PFSK-1 (cell line): Measurements from ENCODE around the gene LRMDA.

Source experiments
- POLR2AphosphoS5 ChIP-seq: IDR thresholded peaks from 2 replicates; pipeline ENCODE4 v1.6.1; 2012; ENCODE audit warnings: low read depth, mild to moderate bottlenecking, control low read depth, low read length, moderate library complexity
- TAF1 ChIP-seq: IDR thresholded peaks from 2 replicates; pipeline ENCODE4 v1.6.1; 2012; ENCODE audit warnings: low read length, control low read depth, borderline replicate concordance; ENCODE audit not compliant: insufficient read depth

DNA sequence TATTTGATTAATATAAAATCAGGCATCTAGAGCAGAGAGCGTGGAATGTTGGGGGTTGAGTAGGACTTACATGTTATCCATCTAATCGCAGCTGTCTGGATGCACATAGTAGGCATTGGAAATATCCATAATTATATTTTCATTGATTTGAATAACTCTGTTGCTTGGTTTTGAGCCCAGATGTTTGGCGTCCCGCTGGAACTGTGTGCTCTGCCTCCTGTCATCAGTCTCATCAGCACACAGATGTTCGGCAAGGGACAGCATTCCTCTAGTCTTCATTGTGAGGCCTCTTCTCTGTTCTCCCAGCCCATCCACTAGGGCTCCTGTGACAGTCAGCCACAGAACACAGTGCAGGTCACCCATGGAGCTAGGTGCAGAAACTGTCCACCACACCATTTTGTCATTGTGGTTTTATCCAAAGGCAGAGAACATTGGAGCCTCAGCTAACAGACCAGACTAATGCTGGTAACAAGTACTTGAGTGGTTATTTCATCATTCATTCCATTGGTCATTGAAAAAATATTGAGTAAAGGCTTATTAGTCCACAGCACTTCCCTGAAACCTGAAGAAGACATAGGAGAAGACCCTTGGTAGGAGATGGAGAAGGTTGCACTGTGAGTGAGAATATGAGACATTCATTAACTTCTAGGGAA lies 927.4 kb downstream of the LRMDA start:
- TF ChIP-seq TAF1 (no peak), POLR2AphosphoS5 (no peak)
